ENCODE measurements around the gene PEMT.
"Not testable (repeated sequence)": the region's sequence is repeated elsewhere in the genome, so short reads cannot be mapped to it uniquely, and the experiment has no call there.

GRCh38 chr17:17486416-17486815 lies 105.1 kb downstream of the PEMT start:
- TF ChIP-seq, protein P1, sequence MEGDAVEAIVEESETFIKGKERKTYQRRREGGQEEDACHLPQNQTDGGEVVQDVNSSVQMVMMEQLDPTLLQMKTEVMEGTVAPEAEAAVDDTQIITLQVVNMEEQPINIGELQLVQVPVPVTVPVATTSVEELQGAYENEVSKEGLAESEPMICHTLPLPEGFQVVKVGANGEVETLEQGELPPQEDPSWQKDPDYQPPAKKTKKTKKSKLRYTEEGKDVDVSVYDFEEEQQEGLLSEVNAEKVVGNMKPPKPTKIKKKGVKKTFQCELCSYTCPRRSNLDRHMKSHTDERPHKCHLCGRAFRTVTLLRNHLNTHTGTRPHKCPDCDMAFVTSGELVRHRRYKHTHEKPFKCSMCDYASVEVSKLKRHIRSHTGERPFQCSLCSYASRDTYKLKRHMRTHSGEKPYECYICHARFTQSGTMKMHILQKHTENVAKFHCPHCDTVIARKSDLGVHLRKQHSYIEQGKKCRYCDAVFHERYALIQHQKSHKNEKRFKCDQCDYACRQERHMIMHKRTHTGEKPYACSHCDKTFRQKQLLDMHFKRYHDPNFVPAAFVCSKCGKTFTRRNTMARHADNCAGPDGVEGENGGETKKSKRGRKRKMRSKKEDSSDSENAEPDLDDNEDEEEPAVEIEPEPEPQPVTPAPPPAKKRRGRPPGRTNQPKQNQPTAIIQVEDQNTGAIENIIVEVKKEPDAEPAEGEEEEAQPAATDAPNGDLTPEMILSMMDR (conservative IDR thresholded peaks at IDR 0.05; ENCODE audit: low read depth, low read length), result not testable (repeated sequence)
- TF ChIP-seq EZH2 (IDR thresholded peaks at IDR 0.05; ENCODE audit: low read length, unreplicated experiment); EZH2phosphoT487 (IDR thresholded peaks at IDR 0.05; ENCODE audit: borderline replicate concordance, low read length): not testable (repeated sequence)

Data from PC-3 (cell line).